HG02759 (cell line): ENCODE results near the gene CNTN1.
"Not testable (repeated sequence)": the region's sequence is repeated elsewhere in the genome, so short reads cannot be mapped to it uniquely, and the experiment has no call there.

ENCODE experiments used
- ATAC-seq: cut with Tn5 transposase; IDR thresholded peaks from one replicate; pipeline ENCODE4 v1.9.1; 2021; ENCODE audit warnings: mild to moderate bottlenecking, moderate library complexity; ENCODE audit not compliant: unreplicated experiment

CNTN1 gene

DNA sequence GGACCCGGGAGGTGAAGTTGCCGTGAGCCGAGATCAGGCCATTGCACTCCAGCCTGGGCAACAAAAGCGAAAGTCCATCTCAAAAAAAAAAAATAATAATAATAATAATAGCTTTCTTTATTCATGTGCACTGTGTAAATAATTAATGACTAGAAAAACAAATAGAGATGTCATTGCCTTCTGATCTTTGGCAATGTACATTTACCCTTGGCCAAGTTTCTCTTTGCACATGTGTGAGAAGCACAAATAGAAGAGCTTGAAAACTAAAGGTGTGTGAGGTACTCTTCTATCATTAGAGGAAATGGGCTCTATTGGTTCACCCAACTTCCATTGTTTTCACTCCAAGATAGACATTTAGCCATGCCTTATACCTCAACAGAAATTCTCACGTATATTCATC is 325.8 kb downstream of the CNTN1 start:
- no peak for ATAC-seq

DNA sequence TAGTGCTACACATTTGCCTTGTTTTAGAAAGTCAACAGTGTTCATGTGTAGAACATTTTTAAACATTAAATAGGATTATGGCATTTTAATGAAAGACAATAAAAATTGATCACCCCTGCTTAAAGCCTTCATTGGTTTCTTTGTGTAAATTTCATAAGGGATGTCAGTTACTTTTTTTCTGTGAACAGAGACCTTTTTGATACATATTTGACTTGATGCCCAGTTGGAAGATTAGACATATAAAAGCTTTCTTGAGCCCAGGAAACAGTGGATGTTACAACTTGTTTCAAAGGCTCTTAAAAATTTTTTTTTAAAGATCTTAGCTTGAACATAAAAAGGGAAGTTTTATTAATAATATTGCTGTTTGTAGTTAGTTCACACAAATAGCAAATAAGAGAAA is 327.2 kb downstream of the CNTN1 start:
- ATAC-seq = no peak

- no peak for ATAC-seq
Measured at GRCh38 chr12:41023836-41024235, 331.6 kb downstream of the CNTN1 start.

- no peak for ATAC-seq
Measured at GRCh38 chr12:41026151-41026550, 333.9 kb downstream of the CNTN1 start.

GRCh38 chr12:41032386-41032785 is 340.1 kb downstream of the CNTN1 start:
- ATAC-seq = no peak

- no peak for ATAC-seq
Measured at GRCh38 chr12:41034686-41035085, 342.4 kb downstream of the CNTN1 start.

- ATAC-seq = no peak
Measured at GRCh38 chr12:41039461-41039860, 347.2 kb downstream of the CNTN1 start.

- no peak for ATAC-seq
Measured at GRCh38 chr12:41045509-41045908, 353.3 kb downstream of the CNTN1 start.

DNA sequence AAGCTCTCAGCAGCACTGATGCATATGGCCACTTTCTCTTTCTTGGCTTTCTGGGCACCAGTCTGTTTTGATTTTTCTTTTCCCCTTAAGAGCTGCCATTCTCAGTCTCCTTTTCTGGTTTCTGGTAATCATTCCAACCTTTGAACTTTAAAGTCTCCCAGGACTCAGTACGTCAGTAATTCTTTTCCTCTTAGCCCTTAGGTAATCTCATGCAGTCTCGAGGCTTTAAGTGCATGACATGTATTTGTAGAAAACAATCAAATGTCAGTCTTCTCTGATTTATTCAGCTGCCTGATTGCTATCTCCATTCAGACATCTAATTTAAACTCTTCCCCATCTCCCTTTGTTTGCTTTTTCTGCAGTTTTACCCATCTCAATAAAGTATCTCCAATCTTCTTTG is 356.8 kb downstream of the CNTN1 start:
- ATAC-seq = no peak

- no peak for ATAC-seq
Measured at GRCh38 chr12:41051954-41052353, 359.7 kb downstream of the CNTN1 start.

DNA sequence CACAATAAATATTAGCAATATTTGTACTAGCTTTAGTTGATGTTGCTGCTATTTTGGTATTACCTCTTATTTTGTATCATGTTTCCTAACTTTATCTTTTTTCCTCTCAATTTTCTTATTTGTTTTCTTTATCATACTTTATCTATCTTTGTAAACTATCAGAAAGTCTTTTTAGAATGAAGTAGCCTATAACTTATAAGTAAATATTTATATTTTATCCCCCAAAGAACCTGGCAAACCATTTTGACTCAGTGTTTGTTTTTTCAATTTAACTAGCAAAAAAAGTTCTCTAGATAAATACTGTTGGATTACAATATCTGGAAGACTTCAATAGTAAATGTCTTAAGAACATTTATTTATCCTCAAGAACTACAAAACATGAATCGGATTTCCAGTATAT is 360.2 kb downstream of the CNTN1 start:
- ATAC-seq = no peak

DNA sequence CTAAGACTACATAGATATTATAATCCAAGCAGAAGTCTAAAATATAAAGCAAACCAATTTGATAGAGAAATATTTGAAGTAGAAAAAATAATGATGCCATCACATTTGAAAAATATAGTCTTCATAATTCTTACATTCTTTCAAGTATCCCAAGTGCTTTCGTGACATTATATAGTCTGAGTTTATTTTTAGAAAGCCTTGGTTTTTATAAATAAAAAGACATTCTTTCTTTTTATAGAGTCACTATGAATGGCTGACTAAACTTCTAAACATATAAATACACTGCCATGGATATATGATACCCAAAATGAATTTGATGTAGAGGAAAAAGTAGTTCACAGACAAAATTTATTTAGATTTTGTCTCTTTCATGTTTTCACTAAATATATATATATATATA is 360.8 kb downstream of the CNTN1 start:
- ATAC-seq = no peak

DNA sequence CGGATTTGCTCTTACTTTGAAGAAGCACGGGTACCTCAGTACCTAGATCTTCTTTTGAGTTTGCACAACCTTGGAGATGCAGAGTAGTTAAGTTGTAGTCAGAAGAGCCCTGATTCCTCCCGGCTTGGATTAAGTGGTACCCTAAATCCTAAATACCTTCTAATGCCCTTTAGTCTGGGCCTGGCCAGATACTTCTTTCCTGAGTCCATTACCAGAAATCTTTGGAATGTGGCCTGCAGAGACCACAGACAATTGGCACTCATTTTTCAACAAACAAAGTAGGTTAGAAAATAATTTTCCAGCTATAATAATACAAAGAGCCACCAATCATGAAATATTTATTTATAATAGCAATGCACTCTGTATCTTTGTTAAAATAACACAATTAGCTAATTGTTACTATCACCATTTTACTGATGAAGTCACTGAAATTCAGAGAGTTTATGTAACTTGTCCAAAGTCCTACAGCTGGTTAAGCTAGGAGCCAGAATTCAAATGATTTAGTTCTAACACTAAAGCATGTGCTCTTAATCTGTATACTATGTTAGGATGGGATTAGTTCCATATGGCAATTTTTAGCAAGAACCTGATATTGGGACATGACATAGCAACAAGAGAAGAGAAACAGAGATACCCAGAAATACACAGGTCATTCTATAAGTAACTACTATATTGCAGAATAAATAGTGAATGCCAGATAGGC is 363.8 kb downstream of the CNTN1 start:
- ATAC-seq = no peak

GRCh38 chr12:41058266-41058665 is 366.0 kb downstream of the CNTN1 start:
- no peak for ATAC-seq

GRCh38 chr12:41061192-41061591 is 369.0 kb downstream of the CNTN1 start:
- no peak for ATAC-seq

DNA sequence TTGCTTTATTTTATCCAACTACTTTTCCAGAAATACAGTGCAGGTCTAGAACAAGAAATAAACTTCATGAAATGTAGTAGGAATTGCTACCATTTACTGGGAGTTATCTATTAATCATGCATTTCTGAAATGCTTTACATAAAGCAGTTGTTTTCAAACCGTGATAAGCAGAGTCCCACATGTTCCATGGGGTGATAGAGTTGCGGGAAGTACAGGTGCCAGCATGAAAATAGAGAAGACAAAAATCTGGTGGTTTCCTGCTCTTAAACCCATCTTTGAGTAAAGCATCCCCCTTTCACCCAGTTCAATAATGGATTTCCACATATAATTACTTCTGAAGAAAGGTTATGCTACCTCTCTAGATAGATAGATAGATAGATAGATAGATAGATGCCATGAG is 372.2 kb downstream of the CNTN1 start:
- no peak for ATAC-seq

DNA sequence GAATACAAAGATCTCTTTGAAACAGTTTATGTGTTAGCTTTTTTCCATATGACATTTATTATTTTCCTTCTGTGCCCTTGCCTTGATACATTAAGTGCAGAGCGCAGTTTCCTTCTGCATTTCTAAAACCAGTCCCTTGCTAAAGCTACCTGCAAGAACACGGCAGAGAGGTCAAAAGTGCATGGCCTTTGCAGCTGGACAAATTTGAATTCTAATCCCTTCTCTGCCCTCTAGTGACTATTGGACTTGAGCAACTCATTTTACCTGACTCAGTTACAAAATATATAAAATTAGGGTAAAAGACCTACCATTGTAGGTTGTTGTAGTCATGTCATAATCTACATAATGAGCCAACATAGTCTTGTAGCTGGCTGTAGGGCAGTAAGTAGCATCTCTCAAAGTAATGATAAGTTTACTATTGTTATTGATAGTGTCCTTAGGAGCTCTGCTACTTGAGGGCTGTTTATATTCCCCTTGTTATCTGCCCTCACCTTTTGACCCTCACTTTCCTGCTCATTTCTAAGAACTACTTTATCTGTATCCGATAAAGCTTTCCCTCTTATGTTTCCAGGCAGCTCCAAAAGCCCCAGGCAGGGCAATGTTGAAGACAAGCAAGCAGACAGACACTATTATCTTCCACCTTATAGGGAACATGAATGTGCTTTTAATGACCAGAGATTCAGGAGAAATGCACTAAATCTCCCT is 375.9 kb downstream of the CNTN1 start:
- no peak for ATAC-seq

DNA sequence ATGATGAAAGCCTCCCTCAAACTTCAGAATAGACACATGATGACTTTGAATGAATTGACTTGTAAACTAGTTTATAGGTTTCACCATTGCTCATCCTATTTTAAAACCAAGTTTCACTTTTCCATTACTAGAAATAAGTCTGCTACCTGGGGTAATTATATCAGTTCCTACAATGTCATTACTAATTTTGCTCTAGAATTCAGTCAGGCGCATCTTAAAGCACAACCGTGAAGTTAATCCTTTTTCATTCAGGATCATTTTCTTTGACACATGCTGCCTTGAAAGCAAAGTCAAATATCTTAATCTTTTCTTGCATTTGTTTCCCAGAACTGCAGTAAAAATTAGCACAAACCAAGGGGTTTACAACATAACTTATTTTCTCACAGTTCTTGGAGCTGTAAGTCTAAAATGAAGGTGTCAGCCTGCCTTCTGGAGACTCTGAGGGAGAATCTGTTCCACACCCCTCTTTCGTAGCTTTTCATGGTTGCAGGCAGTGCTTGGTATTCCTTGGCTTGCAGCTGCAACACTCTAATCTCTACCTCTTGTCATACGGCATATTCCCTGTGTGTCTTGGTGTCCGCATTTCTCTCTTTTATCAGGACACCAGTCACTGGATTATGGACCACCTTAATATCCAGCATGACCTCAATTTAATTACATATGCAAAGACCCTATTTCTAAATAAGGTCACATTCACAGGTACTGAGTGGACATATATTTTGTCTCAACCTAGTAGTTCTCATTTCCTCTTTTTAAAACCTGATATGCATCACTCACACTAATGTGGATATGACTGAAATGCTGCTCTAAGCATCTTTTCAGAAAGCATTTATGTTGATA is 381.6 kb downstream of the CNTN1 start:
- ATAC-seq = no peak

- ATAC-seq = no peak
Measured at GRCh38 chr12:41074473-41074769, 382.2 kb downstream of the CNTN1 start.

DNA sequence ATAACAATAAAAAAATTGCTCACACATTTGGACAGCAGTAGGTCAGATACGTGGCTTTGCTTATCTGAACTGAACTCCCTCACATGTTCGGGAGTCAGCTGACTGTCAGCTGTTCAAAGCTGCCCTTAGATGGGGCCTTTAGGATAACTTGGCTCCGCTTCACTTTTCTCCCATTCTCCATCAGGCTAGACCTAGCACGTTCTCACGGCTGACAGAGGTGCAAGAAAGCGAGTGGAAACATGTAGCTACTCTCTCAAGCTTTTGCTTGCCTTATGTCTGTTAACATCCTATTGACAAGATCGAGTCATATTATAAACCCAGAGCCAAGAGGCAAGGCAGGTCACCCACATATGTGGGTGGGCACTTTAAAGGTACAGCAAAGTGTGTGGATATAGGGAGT is 383.9 kb downstream of the CNTN1 start:
- ATAC-seq = no peak

DNA sequence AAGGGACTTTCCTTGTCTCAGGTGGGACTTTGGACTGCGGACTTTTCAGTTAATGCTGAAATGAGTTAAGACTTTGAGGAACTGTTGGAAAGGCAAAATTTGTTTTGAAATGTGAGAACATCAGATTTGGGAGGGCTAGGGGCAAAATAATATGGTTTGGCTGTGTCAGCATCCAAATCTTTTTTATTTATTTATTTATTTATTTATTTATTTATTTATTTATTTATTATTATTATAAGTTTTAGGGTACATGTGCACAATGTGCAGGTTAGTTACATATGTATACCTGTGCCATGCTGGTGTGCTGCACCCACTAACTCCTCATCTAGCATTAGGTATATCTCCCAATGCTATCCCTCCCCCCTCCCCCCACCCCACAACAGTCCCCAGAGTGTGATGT is 389.0 kb downstream of the CNTN1 start:
- ATAC-seq = not testable (repeated sequence)

DNA sequence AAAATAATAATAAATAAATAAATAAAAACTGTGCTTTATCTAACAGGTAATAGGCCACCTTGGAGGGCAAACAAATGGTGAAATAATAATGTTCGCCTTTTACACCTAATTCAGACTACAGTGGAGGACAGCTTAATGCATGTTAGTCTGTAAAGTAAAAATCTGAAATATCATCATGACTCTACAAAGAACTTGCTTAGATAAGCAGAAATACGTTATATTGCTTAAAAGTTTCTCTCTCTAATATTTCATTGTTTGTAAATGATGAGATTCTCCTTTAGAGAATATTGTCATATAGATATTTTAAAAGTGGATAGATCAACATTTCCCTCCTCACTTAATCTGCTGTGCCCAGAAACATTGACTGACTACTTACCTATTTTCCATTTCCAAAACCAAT is 397.2 kb downstream of the CNTN1 start:
- ATAC-seq = no peak
